PC-3 (cell line): ENCODE data around the gene TMEM204.

ENCODE experiments used
- EZH2 ChIP-seq: fragments of 300-600 bp; sonication (generic); IDR thresholded peaks from one replicate; pipeline ENCODE4 v1.6.1; 2017; ENCODE audit warnings: antibody characterized with exemption, mild to moderate bottlenecking, low read length; ENCODE audit not compliant: unreplicated experiment
- EZH2phosphoT487 ChIP-seq: fragments of 300-600 bp; sonication (generic); IDR thresholded peaks from 2 replicates; pipeline ENCODE4 v1.6.1; 2018; ENCODE audit warnings: mild to moderate bottlenecking, antibody characterized with exemption, low read length, borderline replicate concordance
- TF ChIP-seq, protein P1 (sequence below): fragments of 300-600 bp; sonication (generic); conservative IDR thresholded peaks from 2 replicates; pipeline ENCODE4 v1.5.1; 2017; ENCODE audit warnings: antibody characterized with exemption, low read depth, mild to moderate bottlenecking, low read length

DNA sequence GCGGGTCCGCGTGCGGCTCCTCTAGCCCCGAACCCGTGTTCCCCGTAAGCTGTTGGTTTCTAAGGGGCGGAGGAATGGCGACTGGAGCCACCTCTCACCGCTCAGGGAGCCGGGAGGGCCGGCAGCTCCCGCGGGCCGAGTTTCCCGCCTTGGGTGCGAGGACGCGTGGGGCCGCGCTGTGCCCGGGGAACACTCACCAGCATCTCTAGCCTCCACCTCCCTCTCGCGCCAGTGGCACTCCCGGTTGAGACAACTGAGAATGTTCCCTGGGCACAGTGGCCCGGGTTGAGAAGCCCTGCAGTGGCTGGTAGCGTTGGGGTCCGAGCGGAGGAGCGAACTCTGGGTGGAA lies 39.7 kb upstream of the TMEM204 start:
- TF ChIP-seq, protein P1, sequence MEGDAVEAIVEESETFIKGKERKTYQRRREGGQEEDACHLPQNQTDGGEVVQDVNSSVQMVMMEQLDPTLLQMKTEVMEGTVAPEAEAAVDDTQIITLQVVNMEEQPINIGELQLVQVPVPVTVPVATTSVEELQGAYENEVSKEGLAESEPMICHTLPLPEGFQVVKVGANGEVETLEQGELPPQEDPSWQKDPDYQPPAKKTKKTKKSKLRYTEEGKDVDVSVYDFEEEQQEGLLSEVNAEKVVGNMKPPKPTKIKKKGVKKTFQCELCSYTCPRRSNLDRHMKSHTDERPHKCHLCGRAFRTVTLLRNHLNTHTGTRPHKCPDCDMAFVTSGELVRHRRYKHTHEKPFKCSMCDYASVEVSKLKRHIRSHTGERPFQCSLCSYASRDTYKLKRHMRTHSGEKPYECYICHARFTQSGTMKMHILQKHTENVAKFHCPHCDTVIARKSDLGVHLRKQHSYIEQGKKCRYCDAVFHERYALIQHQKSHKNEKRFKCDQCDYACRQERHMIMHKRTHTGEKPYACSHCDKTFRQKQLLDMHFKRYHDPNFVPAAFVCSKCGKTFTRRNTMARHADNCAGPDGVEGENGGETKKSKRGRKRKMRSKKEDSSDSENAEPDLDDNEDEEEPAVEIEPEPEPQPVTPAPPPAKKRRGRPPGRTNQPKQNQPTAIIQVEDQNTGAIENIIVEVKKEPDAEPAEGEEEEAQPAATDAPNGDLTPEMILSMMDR: no peak
- no peak for TF ChIP-seq EZH2phosphoT487
- no peak for TF ChIP-seq EZH2
